GM18867 (cell line): Measurements from ENCODE around the gene CDCA4.

ENCODE experiments used
- ATAC-seq: cut with Tn5 transposase; IDR thresholded peaks from one replicate; pipeline ENCODE4 v1.9.1; 2021; ENCODE audit warnings: mild to moderate bottlenecking, moderate library complexity; ENCODE audit not compliant: unreplicated experiment

CDCA4 gene

GRCh38 chr14:104977008-104977680 is 43.7 kb downstream of the CDCA4 start:
- ATAC-seq, result no peak

- peak; percentile 47 for ATAC-seq
These were observed 44.5 kb downstream of the CDCA4 start for GRCh38 chr14:104976198-104977007.

DNA sequence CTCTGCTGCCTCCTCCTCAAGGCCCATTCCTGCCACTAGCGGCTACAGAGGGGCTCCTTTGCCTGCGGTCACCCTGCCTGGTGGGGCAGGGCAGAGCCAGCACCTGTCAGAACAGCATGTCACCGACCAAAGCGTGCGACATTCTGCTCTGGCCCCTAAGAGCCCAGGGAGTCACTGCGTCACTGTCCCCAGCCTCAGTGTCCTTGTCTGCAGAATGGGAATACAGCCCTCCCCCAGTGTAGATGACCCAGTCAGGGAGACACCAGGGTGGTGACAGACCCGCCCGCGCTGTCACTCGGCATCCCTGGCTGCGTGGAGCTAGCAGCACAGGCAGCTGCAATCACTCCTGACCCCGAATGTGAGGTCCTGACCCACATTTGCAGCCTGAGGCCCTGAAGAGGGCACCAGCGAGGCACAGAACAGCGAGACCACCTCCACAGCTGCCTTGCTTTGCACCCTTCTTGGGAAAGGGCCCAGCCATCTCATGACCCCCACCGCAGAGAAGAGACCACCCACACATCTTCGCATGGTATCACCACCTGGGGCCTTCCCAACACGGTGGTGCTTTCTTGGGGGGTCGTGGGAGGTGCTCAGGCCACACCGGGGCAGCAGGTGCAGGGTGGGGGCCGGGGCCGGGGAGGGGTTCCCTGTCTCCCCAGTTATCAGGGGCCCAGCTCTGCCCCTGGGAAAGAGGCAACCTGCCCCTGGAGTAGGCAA is 45.2 kb downstream of the CDCA4 start:
- ATAC-seq, result no peak

- no peak for ATAC-seq
These were observed 46.1 kb downstream of the CDCA4 start for GRCh38 chr14:104974665-104975390.

DNA sequence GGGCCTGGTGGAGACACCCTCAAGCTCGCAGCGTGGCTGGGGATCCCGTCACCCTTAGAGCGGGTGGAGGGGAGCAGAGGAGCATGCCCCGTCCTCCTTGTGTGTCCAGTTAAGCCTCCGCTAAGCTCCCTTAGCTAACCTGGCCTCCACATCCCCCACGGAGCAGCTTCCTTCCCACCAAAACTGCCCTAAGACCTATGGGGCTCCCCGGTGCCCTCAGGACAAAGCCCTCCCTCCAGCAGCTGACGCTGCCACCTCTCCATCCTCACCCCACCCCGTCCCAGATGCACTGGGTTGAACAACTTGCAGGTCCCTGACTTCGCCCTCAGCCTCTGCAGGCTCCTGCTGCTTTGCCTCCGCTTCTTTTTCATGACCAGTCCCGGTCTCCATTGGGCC is 46.7 kb downstream of the CDCA4 start:
- ATAC-seq, result no peak

DNA sequence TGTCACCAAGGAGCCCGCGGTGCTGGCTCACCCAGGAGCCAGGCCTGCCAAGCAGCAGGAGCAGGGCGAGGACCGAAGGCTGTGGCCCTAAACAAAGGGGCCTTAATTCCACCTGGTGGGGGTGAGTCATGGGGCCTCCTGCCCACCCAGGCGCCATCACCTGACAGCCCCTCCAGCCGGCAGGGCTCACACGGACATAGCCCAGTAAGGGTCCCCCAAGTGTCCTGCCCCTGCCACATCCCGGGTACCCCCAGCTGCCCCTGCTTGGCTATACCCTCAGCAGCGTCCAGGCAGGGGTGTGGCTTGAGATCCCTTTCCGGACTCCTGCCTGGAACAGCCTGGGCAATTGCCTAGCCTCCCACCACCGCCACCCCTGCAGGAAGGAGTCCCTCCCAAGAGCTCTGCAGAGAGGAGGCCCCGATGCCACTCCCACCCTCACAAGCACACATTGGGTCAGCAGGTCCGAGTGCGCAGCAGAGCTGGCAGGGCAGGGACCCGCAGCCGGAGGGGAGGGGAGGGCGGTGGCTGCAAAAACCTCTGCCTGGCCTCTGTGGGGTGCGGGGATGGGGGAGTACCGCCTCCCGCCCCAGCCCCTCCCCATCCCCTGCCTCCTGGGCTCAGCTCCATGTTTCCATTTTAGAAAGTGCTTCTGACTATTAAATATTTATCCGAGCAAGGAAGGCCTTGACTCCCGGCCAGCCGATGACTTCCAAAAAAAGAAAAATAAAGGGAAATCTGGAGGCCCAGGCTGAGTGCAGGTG is 47.3 kb downstream of the CDCA4 start:
- no peak for ATAC-seq

- no peak for ATAC-seq
These were observed 47.8 kb downstream of the CDCA4 start for GRCh38 chr14:104973135-104973384.

DNA sequence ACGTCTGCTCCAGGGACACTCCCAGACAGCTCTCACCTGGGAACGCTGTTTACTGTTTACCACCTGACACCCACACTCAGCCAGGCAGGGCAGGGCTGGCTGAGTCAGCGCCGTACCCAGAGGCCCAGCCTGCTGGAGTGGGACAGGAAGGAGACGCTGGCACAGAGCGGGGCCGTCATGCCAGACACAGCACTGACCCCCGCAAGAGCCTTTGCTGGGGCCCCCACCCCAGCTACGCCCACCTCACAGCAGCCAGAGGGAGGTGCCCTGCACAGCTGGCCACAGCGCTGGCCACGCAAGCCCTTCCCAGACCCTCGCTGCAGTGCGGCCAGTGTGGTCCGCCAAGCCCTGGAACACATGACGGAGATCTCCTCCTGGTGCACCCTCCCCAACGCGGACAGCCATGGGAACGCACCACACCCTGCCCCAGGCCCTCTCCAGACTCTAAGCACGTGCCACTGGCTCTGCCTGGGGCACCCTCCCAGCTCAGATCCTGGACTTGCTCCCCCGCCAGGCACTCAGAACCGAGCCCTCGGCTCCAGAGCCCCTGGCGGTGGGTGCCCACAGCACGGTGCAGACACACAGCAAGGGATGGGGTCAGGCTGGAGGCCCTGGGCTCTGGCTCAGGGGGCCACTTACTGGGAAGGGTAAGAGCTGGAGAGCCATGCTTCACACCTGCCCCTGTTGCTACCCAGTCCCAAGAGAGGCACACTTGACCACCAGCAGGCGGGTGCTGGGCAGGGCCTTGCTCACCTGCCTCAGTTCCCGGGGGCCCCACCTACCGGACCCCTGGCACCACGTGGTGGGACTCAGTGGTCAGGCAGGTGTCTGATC is 48.4 kb downstream of the CDCA4 start:
- no peak for ATAC-seq

DNA sequence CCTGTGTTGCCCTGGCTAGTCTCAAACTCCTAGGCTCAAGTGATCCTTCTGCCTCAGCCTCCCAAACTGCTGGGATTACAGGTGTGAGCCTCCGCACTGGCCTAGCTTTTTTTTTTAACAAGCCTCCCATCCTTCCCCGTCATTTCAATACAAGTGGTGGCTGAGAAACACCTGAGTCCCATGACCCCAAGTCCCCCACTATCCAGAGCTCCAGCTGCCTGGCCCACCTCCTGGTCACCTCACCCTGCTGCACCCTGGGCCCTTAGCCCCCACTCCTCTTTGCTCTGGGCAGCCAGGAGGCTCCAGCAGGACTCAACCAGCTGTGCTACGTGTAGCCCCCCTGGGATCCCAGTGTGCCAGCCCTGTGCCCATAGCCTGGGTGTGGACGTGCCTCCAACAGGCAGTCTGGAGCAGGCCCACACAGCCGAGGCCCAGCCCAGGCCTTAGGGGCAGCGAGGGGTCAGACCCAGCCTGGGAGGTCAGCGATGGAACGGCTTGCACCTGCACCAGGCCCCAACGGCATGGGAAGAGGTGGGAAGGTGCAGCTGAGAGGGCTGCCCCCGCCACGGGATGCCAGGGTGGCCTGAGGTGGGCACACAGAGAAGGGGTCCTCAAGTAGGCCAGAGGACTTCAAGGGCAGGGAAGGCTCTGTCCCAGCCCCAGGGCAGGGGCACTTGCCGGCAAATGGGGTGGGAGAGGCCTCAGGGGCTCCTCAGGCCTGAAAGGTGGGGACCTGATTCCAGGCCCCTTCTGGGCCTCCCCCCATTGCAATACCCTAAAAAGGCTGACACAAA is 49.2 kb downstream of the CDCA4 start:
- no peak for ATAC-seq

DNA sequence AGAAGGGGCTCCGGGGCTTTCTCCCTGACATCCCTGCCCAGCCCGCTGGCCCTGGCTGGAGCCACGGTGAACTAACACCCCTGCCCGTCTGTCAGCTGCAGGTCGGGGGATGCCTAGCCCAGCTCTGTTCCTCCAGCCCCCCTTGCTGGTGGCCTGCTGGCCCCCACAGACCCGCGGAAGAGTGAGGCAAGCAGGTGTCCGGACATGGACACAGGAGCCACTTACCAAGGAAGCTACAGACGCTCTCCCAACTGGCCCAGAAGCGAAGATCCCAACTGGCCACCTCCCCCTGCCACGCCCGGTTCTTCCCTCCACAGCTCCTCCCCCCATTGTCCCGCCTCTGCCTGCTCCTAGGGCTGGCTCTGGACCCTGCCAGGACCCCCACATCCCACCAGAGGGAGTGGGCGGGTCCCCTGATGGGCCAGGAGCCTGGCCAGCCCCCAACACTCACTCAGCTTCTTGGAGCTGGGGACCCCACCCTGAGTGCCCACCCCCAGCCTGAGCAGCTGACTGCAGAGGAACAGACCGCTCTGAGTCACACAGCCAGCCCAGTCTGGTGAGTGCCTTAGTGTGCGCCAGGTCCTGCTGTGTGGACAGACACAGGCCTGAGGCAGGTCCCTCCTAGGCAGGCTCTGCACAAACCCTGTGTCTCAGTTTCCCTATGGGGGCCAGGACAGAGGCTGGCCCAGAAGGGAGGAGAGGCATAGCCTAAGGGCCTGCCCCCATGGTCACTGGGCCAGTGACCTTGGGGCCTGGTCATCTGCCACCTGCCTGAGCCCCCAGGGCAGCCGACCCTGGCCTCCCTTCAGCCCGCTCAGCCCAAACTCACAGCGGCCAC is 50.4 kb downstream of the CDCA4 start:
- ATAC-seq, result no peak

GRCh38 chr14:104969741-104970230 is 51.1 kb downstream of the CDCA4 start:
- ATAC-seq, result no peak

- ATAC-seq, result no peak
These were observed 52.1 kb downstream of the CDCA4 start for GRCh38 chr14:104968541-104969401.

DNA sequence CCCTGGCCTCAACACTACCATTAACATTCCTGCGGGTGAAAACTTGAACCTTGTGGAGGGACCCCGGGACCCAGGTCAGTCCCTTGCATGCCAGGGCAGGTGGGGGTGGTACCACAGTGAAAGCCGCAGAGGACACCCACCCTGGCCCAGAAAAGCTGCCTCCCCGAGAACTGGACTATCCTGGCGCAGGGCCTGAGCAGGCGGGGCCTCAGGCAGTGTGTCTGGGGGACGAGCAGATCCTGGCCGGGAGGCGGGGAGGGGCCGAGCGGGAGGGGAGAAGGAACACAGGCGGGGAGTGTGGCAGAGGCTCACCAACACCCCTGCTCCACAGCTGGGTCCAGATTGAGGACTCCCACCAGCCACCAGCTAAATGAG is 52.7 kb downstream of the CDCA4 start:
- no peak for ATAC-seq

DNA sequence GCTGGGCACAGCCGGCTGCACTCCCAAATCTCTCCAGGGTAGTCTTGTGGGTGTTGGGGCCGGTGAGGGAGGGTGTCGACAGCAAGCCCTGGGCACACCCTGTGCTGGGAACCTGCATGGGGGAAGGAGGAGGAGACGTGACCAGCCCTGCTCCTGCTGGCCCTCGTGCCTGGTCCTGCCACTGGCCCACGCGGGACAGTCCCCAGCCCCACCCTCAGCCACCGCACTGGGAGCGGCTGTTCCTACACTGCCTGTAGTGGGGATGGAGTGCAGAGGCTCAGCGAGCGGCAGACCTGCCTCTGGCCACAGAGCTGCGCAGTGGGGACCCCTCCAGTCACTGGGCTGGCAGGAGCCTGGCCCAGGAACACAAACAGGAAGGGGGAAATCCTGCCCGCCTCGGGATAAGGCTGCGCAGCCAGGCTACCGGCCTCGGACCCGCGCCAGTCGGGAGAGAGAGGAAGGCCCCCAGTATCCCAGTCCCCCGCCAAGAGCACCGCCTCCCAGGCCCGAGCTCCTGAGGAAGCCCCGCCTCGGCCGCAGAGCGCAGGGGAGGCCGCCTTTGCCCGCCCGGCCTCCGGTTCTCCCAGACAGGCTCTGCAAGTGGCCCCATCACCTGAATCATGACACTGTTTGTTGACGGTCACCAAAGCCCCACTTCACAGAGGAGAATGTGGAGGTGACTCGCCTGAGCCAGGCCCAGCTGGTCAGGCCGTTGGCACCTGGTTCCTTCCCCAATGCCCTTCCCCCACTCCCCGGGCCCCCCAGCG is 53.3 kb downstream of the CDCA4 start:
- ATAC-seq, result no peak

DNA sequence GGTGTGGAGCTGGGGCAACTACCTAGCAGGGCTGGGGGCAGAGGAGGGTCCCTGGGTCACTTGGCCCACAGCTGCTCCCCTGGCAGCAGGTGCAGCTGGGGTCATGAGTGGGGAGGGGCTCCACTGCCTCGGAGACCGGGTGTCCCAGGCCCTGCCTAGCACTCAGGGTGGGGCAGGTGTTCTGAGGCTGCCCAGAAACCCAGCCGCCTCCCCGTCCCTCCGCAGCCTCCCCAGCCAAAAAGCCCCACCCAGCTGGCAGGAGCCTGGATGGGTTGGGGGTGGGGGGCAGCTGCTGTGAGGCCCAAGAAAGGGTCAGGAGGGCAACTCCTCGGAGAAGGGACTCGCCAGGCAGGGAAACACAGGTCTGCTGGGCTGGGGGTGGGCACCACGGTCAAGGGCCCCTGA is 53.9 kb downstream of the CDCA4 start:
- ATAC-seq, result no peak

- ATAC-seq, result no peak
These were observed 54.5 kb downstream of the CDCA4 start for GRCh38 chr14:104966261-104966865.
